Natural killer cell (primary cell): ENCODE measurements around the gene TTLL4. TPM values are rescaled to one million over a fixed set of nuclear protein-coding genes. Genes with fewer than 3 reads are reported as not detected.

Experiments used
- ATAC-seq, 3 donors: fragments of 150-1000 bp in 2 of 3; fragments of 200-7000 bp in 1 of 3; cut with Tn5 transposase; 1 replicate in 1 of 3; 2 replicates in 2 of 3; pipeline ENCODE4 v1.10.0; 2021; ENCODE audit warnings: mild to moderate bottlenecking in 2 of 3, moderate library complexity in 2 of 3
- DNase-seq, 2 donors: peaks; one replicate each; pipeline versions ENCODE4 v3.0.0 to v3.0.0-alpha.2; 2013 to 2021; ENCODE audit warnings: mixed read lengths in 1 of 2
- H3K27ac ChIP-seq: one replicate; pipeline ENCODE4 v1.5.1; 2013; ENCODE audit warnings: mild to moderate bottlenecking, low read length
- H3K27me3 ChIP-seq: one replicate; pipeline ENCODE4 v1.6.1; 2013; ENCODE audit warnings: low read length; ENCODE audit not compliant: control insufficient read depth, insufficient read depth
- H3K36me3 ChIP-seq: one replicate; pipeline ENCODE4 v1.6.1; 2013; ENCODE audit warnings: low read length; ENCODE audit not compliant: control insufficient read depth, insufficient read depth
- H3K4me1 ChIP-seq: one replicate; pipeline ENCODE4 v1.6.1; 2013; ENCODE audit warnings: low read length; ENCODE audit not compliant: control insufficient read depth, insufficient read depth
- H3K4me3 ChIP-seq: one replicate; pipeline ENCODE4 v1.5.1; 2013; ENCODE audit warnings: low read length
- H3K9me3 ChIP-seq: one replicate; pipeline ENCODE4 v1.6.1; 2013; ENCODE audit warnings: low read length; ENCODE audit not compliant: control insufficient read depth, insufficient read depth
- H3K27ac Mint-ChIP-seq, 2 donors: one replicate each; pipeline ENCODE4 v1.8.0; 2022; ENCODE audit warnings: mild to moderate bottlenecking in 2 of 2, mixed read lengths in 2 of 2, moderate library complexity in 1 of 2
- H3K27me3 Mint-ChIP-seq, 2 donors: one replicate each; pipeline ENCODE4 v1.8.0; 2022; ENCODE audit warnings: low read depth in 2 of 2, mixed read lengths in 2 of 2
- H3K36me3 Mint-ChIP-seq: one replicate; pipeline ENCODE4 v1.8.0; 2022; ENCODE audit warnings: mixed read lengths
- H3K4me1 Mint-ChIP-seq, 2 donors: one replicate each; pipeline ENCODE4 v1.8.0; 2022; ENCODE audit warnings: mixed read lengths in 2 of 2
- H3K4me3 Mint-ChIP-seq: one replicate; pipeline ENCODE4 v1.8.0; 2022; ENCODE audit warnings: mild to moderate bottlenecking, moderate library complexity, mixed read lengths
- H3K9me3 Mint-ChIP-seq, 2 donors: one replicate each; pipeline ENCODE4 v1.8.0; 2022; ENCODE audit warnings: mixed read lengths in 2 of 2
- WGBS: methylation state at CpG from one replicate; pipeline ENCODE4 v1.1.7; 2013; ENCODE audit warnings: missing lambda C conversion rate; ENCODE audit not compliant: insufficient coverage; 5-methylcytosine and 5-hydroxymethylcytosine counted together
- intact Hi-C: fragments of 100-400 bp; cut with micrococcal nuclease; formaldehyde crosslinking; loops from one replicate; pipeline ENCODE4 v1.14.2; 2022
- total RNA-seq, 4 donors: library from RNA; stranded (reverse); fragments of 120-200 nt in 1 of 4; gene quantifications; one replicate each; pipeline versions ENCODE4 v1.2.3 to v1.2.4, GENCODE V29; 2013 to 2022
- TF ChIP-seq, protein P1 (sequence below): fragments of 200-600 bp; IDR thresholded peaks from one replicate; pipeline ENCODE4 v1.8.0; 2022; ENCODE audit warnings: antibody characterized with exemption

The TTLL4 gene
- total RNA-seq, 3 donors from 2014 or later (not counting 1 experiment from before 2014, with no cell fraction given): 20.2 to 25.5 (median 22.8) TPM

DNA sequence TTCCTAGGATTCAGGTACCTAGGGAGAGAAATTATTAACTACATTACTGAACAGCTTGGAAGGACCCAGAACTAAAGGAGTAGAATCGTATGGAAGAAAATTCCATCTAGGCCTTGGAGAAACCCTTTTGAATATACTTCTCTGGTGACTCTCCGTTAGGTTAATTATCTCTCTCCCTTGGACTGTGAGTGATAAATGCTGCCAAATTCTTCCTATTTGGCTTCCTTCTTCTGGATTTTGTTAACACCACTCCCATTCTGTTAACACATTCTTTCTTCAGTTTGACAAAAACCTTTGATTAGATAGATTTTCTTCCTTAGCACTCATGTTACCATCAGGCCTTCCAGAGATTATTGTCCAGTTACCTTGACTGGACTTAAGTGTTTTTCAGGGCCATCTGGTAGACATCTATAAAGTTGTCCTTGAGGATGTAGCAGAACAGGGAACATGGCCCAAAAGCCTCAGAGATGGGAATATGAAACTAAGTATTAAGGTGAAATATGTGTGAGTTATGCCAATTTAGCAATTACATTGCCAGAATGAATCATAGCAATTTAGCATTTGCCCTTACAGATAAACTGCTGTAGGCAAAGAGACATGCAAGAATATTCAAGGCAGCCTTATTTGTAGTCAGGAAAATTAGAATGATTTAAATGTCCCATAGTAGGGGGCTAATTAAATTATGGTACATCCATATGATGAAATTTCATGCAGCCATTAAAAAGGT, 78.1 kb downstream of the TTLL4 start:
- Histone ChIP-seq H3K27ac (no peak overlapping the region), H3K36me3 (no peaks in the 10 kb centered on the region), H3K27me3 (no peaks in the 10 kb centered on the region), H3K9me3 (no peaks in the 10 kb centered on the region), H3K4me1 (no peaks in the 10 kb centered on the region), H3K4me3 (no peak overlapping the region)
- no peak overlapping the region for H3K27ac Mint-ChIP-seq
- TF ChIP-seq, protein P1, sequence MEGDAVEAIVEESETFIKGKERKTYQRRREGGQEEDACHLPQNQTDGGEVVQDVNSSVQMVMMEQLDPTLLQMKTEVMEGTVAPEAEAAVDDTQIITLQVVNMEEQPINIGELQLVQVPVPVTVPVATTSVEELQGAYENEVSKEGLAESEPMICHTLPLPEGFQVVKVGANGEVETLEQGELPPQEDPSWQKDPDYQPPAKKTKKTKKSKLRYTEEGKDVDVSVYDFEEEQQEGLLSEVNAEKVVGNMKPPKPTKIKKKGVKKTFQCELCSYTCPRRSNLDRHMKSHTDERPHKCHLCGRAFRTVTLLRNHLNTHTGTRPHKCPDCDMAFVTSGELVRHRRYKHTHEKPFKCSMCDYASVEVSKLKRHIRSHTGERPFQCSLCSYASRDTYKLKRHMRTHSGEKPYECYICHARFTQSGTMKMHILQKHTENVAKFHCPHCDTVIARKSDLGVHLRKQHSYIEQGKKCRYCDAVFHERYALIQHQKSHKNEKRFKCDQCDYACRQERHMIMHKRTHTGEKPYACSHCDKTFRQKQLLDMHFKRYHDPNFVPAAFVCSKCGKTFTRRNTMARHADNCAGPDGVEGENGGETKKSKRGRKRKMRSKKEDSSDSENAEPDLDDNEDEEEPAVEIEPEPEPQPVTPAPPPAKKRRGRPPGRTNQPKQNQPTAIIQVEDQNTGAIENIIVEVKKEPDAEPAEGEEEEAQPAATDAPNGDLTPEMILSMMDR: no peak
- peaks cover 9 to 41% of the 10 kb centered on the region in 2 donors for H3K27me3 Mint-ChIP-seq
- intact Hi-C loops: no loop called here
- peaks cover 6% of the 10 kb centered on the region for H3K36me3 Mint-ChIP-seq
- no peaks in the 10 kb centered on the region for H3K4me1 Mint-ChIP-seq
- ATAC-seq (no peak), DNase-seq (no peak)
- H3K4me3 Mint-ChIP-seq: no peak overlapping the region
- WGBS: 88% methylated on average over 2 of the region's 2 CpGs
- no peaks in the 10 kb centered on the region for H3K9me3 Mint-ChIP-seq

GRCh38 chr2:218792433-218792832, 81.8 kb downstream of the TTLL4 start:
- Mint-ChIP-seq H3K36me3 (peaks cover 6% of the 10 kb centered on the region), H3K27ac (no peak overlapping the region), H3K4me3 (no peak overlapping the region), H3K4me1 (no peaks in the 10 kb centered on the region), H3K9me3 (no peaks in the 10 kb centered on the region), H3K27me3 (peaks cover 8 to 40% of the 10 kb centered on the region in 2 donors)
- no peak overlapping the region for H3K27ac ChIP-seq
- no peak for DNase-seq
- no CpG with 5 or more reads among the region's 1 CpG for WGBS
- no peak for ATAC-seq
- H3K27me3 ChIP-seq: peaks cover 3% of the 10 kb centered on the region
- intact Hi-C loops: no loop called here
- H3K9me3 ChIP-seq: no peaks in the 10 kb centered on the region
- H3K36me3 ChIP-seq: no peaks in the 10 kb centered on the region
- TF ChIP-seq, protein P1: no peak
- H3K4me3 ChIP-seq: no peak overlapping the region
- no peaks in the 10 kb centered on the region for H3K4me1 ChIP-seq

DNA sequence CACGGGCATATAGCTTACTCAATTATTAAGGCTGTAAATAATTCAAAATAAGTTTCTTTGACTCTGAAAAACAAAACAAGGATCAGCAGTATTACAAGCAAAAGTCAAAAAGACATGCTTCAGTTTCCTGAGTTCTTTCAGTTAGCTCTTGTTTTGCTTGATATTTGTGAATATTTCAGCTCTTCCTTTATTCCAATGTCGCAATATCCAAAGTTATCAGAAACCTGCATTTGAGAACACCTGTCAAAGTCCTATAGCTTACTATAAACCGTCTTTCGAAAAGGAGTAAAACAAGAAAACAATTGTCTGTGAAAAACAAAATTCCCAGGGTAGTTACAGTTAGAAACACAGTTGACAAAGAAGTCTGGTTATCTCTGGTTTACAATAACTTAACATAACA, 86.1 kb downstream of the TTLL4 start:
- Mint-ChIP-seq H3K27ac (no peak overlapping the region), H3K4me3 (no peak overlapping the region), H3K9me3 (no peaks in the 10 kb centered on the region), H3K27me3 (peaks cover 23 to 28% of the 10 kb centered on the region in 2 donors), H3K36me3 (no peaks in the 10 kb centered on the region), H3K4me1 (no peaks in the 10 kb centered on the region)
- ATAC-seq (no peak), DNase-seq (no peak)
- Histone ChIP-seq H3K27ac (no peak overlapping the region), H3K27me3 (peaks cover 17% of the 10 kb centered on the region), H3K36me3 (no peaks in the 10 kb centered on the region), H3K9me3 (no peaks in the 10 kb centered on the region), H3K4me1 (no peaks in the 10 kb centered on the region), H3K4me3 (no peak overlapping the region)
- 96% methylated on average over 4 of the region's 4 CpGs for WGBS
- TF ChIP-seq, protein P1: no peak
- intact Hi-C loops: no loop called here
